Thoracic aorta (tissue), 2 donors: Measurements from ENCODE around the gene FKBP2. TPM values are rescaled to one million over a fixed set of nuclear protein-coding genes. Genes with fewer than 3 reads are reported as not detected.

ENCODE experiments used
- ATAC-seq: fragments of 150-250 bp; one replicate; pipeline ENCODE4 v1.8.0; 2017; ENCODE audit warnings: low read depth; ENCODE audit not compliant: insufficient number of reproducible peaks, low FRiP score
- DNase-seq: peaks from one replicate; pipeline ENCODE4 v3.0.0-alpha.2; 2020; ENCODE audit warnings: low spot score
- H3K27ac ChIP-seq, 2 donors: fragments of 200-600 bp; sonication (generic); 1 replicate in 1 of 2; 2 replicates in 1 of 2; pipeline ENCODE4 v1.5.1; 2016; ENCODE audit warnings: mild to moderate bottlenecking in 2 of 2, moderate library complexity in 2 of 2
- H3K27me3 ChIP-seq: fragments of 200-600 bp; sonication (generic); replicated peaks from 2 replicates; pipeline ENCODE4 v1.6.0; 2016; ENCODE audit warnings: mild to moderate bottlenecking; ENCODE audit not compliant: insufficient read depth
- H3K36me3 ChIP-seq: fragments of 200-600 bp; sonication (generic); one replicate; pipeline ENCODE4 v1.5.1; 2016
- H3K4me1 ChIP-seq, 2 donors: fragments of 200-600 bp; sonication (generic); 1 replicate in 1 of 2; 2 replicates in 1 of 2; pipeline versions ENCODE4 v1.5.1 to v1.6.0; 2016; ENCODE audit warnings: low read depth in 2 of 2, mild to moderate bottlenecking in 1 of 2; ENCODE audit not compliant: control insufficient read depth in 1 of 2
- H3K4me3 ChIP-seq: fragments of 200-600 bp; sonication (generic); 2 replicates; pipeline ENCODE4 v1.5.1; 2016; ENCODE audit warnings: mild to moderate bottlenecking
- H3K9me3 ChIP-seq: fragments of 200-600 bp; sonication (generic); 2 replicates; pipeline ENCODE4 v1.5.1; 2016
- CTCF ChIP-seq: fragments of 200-600 bp; sonication (generic); IDR thresholded peaks from one replicate; pipeline ENCODE4 v1.5.1; 2019; ENCODE audit warnings: antibody characterized with exemption
- total RNA-seq, 2 donors: library from RNA; depleted of rRNA; stranded (reverse); fragments of >200 nt; gene quantifications; one replicate each; pipeline versions ENCODE4 v1.1.0 to v1.2.3, GENCODE V29; 2016

Gene FKBP2
- total RNA-seq, 2 donors from 2014 or later: 51.7 to 53.0 TPM

DNA sequence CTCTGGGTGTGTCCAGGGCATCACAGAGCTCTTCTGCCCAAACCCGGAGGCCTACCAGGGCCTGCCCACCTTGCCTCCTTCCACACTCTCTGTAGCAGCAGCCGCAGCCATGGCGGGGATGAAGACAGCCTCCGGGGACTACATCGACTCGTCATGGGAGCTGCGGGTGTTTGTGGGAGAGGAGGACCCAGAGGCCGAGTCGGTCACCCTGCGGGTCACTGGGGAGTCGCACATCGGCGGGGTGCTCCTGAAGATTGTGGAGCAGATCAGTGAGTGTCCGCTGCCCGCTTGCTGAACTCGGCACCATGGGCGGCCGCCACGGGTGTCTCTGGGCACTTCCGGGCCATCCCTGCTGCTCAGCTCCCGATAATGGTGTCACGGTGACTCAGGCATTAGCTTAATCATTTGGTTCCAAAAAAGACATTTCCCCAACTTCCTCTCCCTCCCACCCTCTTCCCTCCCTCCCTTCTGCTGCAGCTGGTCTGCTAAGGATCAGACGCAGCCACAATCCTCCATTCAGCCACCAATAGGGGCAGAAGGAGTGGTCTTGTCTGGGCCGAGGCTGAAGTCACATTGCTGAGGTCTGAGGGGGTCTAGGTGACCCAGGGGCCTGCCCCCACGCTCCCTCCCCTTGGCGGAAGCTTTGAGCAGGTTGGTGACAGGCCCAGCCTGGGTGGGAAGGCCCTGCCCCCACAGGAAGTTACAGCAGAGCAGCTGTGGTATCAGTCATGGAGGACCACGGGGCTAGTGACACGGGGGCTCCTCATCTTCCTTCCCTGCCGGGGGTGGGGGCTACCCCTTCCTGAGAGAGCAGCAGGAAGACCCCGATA lies 33.4 kb upstream of the FKBP2 start:
- no peak for DNase-seq
- no peaks in the 10 kb centered on the region for H3K9me3 ChIP-seq
- H3K4me3 ChIP-seq: peak overlapping the region; percentile 68
- H3K27me3 ChIP-seq: no peaks in the 10 kb centered on the region
- H3K4me1 ChIP-seq: no peaks in the 10 kb centered on the region
- peak overlapping the region; percentile 34 to 65 for H3K27ac ChIP-seq
- no peak for TF ChIP-seq CTCF
- H3K36me3 ChIP-seq: peaks cover 19% of the 10 kb centered on the region
- peak; percentile 44 for ATAC-seq

DNA sequence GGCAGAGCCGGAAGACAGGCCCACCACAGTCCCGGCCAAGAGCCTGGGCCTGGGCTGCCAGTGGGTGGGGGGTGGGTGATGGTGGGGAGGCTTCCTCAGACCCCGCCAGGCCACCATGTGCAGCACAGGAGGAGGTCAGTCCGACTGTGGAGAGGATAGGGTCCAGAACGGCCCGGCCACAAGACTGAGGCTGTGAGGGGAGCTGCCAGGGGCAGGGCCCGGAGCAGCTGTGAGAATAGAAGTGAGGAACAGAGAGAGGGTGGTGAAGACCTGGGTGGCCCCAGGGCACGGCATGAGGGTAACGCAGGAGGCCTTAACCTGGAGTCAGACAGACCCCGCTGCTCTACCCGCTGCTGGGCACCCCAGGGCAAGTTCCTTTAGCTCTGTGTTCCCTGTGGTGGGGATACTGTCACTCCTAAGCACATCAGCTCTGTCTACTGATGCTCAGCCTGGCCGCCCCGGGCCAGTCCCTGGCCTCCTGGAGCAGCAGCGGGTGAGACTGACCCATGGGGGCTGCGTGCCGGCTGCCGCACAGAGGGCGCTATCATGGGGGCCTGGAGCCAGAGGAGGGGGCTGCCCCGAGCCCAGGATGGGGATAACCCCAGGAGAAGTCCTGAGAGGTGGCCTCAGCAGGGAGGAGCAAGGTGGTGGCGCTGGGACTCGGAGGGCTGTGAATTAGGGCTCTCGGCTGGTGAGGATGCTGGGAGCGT lies 32.7 kb upstream of the FKBP2 start:
- ATAC-seq (no peak), DNase-seq (no peak)
- no peaks in the 10 kb centered on the region for H3K27me3 ChIP-seq
- H3K9me3 ChIP-seq: no peaks in the 10 kb centered on the region
- H3K27ac ChIP-seq: peak overlapping the region; percentile 34 to 65
- no peaks in the 10 kb centered on the region for H3K4me1 ChIP-seq
- peak overlapping the region; percentile 68 for H3K4me3 ChIP-seq
- peaks cover 11% of the 10 kb centered on the region for H3K36me3 ChIP-seq
- TF ChIP-seq CTCF: no peak

- H3K27me3 ChIP-seq: no peaks in the 10 kb centered on the region
- no peaks in the 10 kb centered on the region for H3K9me3 ChIP-seq
- no peak overlapping the region for H3K4me3 ChIP-seq
- ATAC-seq: no peak
- no peaks in the 10 kb centered on the region for H3K4me1 ChIP-seq
- no peak for DNase-seq
- TF ChIP-seq CTCF: no peak
- no peak overlapping the region for H3K27ac ChIP-seq
- H3K36me3 ChIP-seq: peaks cover 4% of the 10 kb centered on the region
These were observed 31.9 kb upstream of the FKBP2 start for GRCh38 chr11:64208796-64209562.

DNA sequence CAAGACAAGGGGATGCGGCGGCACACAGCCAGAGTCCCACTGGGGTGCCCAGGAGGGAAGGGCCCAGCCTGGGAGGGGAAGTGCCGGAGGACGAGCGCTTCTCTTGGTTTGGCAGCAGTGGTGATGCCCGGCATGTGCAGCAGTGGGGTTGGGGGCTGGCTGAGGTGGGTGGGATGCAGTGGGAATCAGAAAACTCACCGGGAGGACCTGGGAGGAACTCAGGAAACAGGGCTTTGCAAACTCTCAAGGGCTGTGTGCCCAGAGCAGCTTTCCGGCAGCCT lies 31.4 kb upstream of the FKBP2 start:
- Histone ChIP-seq H3K36me3 (no peaks in the 10 kb centered on the region), H3K4me3 (no peak overlapping the region), H3K9me3 (no peaks in the 10 kb centered on the region), H3K27ac (no peak overlapping the region), H3K4me1 (no peaks in the 10 kb centered on the region), H3K27me3 (no peaks in the 10 kb centered on the region)
- no peak for TF ChIP-seq CTCF
- ATAC-seq (no peak), DNase-seq (no peak)
